Activated CD4-positive, alpha-beta T cell treated with anti-CD3 and anti-CD28 coated beads, Interleukin-2, Interleukin-6, amounts not matched to agents 100 ng/mL and 50 ng/mL, durations not matched to agents 16 hours and 8 hours (primary cell): ENCODE results near the gene RAVER1.
A peak's percentile ranks its signal among the peaks of the same experiment; 100 is the strongest.
"Not testable (repeated sequence)": the region's sequence is repeated elsewhere in the genome, so short reads cannot be mapped to it uniquely, and the experiment has no call there.

Experiments
- DNase-seq: peaks from one replicate; pipeline ENCODE4 v3.0.0-alpha.2; 2020

RAVER1 gene

DNA sequence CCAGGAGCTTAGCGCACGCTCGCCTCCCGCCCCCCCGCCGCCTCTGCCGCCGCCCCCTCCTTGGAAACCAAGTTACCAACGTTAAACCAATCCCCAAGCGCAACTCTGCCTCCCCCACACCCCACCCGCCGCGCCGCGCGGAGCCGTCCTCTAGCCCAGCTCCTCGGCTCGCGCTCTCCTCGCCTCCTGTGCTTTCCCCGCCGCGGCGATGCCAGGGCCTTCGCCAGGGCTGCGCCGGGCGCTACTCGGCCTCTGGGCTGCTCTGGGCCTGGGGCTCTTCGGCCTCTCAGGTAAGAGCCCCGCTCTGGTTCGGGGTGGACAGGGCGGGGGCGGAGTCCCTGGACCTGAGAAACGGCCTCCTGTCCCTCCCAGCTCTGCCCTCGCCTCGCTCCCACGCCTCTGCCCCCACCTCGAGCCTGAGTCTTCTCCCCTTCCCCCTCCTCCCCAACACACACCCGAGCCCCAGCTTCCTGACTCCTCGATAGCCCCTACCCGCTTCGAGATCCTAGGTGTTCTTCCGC is 43.4 kb downstream of the RAVER1 start, which contains the start of gene ICAM5:
ICAM5 (plus strand) TSS at position 117 of the 521 bp plus-strand sequence; CDS start at position 209, 92 bp downstream.
- peak; percentile 32 for DNase-seq

DNA sequence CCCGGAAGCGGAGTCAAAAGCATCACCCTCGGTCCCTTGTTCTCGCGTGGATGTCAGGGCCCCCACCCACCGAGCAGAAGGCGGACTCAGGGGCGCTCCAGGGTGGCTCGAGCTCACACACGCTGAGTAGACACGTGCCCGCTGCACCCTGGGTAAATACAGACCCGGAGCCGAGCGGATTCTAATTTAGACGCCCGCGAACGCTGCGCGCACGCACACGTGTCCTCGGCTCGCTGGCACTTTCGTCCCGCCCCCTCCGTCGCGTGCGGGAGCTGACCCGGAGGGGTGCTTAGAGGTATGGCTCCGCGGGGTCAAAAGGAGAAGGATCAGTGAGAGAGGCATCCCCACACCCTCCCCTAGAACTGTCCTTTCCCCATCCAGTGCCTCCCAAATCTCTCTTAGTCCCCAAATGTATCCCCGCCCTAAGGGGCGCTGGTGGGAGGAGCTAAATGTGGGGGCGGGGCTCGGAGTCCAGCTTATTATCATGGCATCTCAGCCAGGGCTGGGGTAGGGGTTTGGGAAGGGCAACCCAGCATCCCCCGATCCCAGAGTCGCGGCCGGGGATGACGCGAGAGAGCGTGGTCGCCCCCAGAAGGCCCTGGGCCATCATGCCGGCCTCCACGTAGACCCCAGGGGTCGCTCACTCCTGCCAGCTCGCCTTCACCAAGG is 44.0 kb downstream of the RAVER1 start:
- peak; percentile 78 for DNase-seq

DNA sequence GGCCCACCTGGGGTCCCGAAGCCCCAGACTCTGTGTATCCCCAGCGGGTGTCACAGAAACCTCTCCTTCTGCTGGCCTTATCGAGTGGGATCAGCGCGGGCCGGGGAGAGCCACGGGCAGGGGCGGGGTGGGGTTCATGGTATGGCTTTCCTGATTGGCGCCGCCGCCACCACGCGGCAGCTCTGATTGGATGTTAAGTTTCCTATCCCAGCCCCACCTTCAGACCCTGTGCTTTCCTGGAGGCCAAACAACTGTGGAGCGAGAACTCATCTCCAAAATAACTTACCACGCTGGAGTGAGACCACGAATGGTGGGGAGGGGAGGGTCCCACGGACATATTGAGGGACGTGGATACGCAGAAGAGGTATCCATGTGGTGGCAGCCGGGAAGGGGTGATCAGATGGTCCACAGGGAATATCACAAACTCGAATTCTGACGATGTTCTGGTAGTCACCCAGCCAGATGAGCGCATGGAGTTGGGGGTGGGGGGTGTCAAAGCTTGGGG is 44.6 kb downstream of the RAVER1 start:
- DNase-seq: peak; percentile 66

DNA sequence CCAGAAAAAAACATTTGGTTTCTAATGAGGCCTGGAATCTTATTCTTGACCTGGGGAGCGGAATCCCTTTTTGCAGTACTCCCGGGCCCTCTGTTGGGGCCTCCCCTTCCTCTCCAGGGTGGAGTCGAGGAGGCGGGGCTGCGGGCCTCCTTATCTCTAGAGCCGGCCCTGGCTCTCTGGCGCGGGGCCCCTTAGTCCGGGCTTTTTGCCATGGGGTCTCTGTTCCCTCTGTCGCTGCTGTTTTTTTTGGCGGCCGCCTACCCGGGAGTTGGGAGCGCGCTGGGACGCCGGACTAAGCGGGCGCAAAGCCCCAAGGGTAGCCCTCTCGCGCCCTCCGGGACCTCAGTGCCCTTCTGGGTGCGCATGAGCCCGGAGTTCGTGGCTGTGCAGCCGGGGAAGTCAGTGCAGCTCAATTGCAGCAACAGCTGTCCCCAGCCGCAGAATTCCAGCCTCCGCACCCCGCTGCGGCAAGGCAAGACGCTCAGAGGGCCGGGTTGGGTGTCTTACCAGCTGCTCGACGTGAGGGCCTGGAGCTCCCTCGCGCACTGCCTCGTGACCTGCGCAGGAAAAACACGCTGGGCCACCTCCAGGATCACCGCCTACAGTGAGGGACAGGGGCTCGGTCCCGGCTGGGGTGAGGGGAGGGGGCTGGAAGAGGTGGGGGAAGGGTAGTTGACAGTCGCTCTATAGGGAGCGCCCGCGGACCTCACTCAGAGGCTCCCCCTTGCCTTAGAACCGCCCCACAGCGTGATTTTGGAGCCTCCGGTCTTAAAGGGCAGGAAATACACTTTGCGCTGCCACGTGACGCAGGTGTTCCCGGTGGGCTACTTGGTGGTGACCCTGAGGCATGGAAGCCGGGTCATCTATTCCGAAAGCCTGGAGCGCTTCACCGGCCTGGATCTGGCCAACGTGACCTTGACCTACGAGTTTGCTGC is 46.3 kb downstream of the RAVER1 start, which contains the start of gene ICAM4:
ICAM4 (plus strand) TSS at position 153 of the 935 bp plus-strand sequence; CDS start at position 211, 58 bp downstream.
- DNase-seq: peak; percentile 55

DNA sequence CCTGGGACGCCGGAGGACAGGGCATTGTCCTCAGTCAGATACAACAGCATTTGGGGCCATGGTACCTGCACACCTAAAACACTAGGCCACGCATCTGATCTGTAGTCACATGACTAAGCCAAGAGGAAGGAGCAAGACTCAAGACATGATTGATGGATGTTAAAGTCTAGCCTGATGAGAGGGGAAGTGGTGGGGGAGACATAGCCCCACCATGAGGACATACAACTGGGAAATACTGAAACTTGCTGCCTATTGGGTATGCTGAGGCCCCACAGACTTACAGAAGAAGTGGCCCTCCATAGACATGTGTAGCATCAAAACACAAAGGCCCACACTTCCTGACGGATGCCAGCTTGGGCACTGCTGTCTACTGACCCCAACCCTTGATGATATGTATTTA is 47.9 kb downstream of the RAVER1 start:
- DNase-seq: no peak

DNA sequence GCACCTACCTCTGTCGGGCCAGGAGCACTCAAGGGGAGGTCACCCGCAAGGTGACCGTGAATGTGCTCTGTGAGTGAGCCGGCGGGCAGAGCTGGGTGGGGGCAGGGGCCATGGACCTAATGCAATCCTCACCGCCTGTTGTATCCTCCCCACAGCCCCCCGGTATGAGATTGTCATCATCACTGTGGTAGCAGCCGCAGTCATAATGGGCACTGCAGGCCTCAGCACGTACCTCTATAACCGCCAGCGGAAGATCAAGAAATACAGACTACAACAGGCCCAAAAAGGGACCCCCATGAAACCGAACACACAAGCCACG is 48.4 kb downstream of the RAVER1 start:
- DNase-seq: no peak

DNA sequence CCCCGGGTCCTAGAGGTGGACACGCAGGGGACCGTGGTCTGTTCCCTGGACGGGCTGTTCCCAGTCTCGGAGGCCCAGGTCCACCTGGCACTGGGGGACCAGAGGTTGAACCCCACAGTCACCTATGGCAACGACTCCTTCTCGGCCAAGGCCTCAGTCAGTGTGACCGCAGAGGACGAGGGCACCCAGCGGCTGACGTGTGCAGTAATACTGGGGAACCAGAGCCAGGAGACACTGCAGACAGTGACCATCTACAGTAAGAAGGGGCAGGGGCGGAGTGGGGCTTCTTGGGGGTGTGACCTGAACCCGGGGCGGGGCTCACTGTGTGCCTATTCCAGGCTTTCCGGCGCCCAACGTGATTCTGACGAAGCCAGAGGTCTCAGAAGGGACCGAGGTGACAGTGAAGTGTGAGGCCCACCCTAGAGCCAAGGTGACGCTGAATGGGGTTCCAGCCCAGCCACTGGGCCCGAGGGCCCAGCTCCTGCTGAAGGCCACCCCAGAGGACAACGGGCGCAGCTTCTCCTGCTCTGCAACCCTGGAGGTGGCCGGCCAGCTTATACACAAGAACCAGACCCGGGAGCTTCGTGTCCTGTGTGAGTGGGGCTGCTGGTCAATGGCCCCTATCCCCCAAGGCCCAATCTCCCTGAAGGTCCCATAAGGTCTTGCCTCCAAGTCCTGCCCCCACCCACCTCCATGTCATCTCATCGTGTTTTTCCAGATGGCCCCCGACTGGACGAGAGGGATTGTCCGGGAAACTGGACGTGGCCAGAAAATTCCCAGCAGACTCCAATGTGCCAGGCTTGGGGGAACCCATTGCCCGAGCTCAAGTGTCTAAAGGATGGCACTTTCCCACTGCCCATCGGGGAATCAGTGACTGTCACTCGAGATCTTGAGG is 49.0 kb downstream of the RAVER1 start:
- no peak for DNase-seq

DNA sequence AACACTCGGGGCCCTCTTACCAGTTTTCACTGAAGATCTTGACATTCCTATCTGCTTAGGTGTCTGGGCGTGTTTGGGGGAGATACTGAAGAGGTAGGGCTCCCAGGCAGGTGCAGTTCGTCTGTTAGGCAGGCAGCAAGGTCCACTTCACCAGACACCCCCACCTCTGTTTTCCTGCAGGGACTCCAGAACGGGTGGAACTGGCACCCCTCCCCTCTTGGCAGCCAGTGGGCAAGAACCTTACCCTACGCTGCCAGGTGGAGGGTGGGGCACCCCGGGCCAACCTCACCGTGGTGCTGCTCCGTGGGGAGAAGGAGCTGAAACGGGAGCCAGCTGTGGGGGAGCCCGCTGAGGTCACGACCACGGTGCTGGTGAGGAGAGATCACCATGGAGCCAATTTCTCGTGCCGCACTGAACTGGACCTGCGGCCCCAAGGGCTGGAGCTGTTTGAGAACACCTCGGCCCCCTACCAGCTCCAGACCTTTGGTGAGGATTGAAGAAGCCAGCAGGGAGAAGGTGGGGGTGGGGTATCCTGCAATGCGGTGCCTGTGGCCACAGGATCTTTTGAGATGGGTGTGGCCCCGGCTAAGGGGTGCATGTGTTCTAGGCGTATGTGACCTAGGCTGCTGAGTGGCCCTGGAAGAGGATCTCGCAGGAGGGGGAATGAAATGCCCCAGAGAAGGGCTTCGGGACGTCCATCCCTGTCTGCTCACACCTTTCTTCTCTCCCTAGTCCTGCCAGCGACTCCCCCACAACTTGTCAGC is 49.8 kb downstream of the RAVER1 start:
- DNase-seq: no peak

DNA sequence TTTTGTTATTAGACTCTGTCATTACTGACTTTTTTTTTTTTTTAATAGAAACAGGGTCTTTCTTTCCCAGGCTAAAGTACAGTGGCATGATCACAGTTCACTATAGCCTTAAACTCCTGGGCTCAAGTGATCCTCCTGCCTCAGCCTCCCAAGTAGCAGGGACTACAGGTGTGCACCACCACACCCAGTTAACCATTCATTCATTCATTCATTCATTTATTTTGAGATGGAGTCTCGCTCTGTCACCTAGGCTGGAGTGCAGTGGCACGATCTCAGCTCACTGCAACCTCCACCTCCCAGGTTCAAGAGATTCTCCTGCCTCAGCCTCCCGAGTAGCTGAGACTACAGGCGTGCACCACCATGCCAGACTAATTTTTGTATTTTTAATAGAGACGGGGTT is 51.3 kb downstream of the RAVER1 start:
- DNase-seq: not testable (repeated sequence)

DNA sequence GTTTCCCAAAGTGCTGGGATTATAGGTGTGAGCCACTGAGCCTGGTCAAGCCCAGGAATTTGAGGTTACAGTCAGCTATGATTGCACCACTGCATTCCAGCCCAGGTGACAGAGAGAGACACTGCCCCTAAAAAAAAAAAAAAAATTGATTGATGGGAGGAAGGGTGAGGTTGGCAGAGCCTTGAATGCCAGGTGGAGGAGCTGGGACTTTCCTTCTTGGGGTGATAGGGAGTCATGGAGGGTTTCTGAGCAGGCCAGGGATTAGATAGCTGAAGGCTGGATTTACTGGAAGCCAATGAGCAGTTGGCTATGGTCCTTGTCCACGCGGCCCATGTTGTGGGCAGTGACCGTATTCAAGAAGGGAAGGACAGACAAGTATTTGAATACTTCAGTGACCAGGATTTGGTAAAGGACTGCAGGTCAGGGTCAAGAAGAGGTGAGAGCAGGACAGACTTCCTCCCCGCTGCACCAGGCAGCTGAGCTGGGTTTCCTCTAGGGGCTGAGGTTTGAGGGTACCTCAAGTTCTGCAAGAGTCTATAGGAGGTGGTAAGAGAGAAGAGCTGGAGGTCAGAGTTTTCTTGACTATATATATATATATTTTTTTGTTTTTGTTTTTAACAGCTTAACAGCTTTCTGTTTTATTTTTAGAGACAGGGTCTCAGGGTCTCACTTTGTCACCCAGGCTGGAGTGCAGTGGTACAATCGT is 53.4 kb downstream of the RAVER1 start:
- no peak for DNase-seq

DNA sequence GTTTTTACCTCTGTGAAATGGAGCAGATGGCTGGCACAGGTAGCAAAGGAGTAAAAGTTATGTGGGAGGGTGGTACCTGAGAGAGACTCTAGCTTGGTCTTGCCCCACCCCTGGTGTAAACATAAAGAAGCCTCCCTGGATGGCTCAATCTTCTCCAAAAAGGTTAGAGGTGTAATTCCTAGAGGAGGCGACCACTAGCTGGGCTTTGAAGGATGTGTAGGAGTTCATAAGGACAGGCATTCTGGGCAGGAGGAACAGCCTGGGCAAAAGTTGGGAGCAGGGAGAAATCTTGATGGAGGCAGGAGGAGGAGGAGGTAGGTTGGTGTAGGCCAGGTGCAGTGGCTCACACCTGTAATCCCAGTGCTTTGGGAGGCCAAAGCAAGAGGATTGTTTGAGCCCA is 54.4 kb downstream of the RAVER1 start:
- DNase-seq: no peak

DNA sequence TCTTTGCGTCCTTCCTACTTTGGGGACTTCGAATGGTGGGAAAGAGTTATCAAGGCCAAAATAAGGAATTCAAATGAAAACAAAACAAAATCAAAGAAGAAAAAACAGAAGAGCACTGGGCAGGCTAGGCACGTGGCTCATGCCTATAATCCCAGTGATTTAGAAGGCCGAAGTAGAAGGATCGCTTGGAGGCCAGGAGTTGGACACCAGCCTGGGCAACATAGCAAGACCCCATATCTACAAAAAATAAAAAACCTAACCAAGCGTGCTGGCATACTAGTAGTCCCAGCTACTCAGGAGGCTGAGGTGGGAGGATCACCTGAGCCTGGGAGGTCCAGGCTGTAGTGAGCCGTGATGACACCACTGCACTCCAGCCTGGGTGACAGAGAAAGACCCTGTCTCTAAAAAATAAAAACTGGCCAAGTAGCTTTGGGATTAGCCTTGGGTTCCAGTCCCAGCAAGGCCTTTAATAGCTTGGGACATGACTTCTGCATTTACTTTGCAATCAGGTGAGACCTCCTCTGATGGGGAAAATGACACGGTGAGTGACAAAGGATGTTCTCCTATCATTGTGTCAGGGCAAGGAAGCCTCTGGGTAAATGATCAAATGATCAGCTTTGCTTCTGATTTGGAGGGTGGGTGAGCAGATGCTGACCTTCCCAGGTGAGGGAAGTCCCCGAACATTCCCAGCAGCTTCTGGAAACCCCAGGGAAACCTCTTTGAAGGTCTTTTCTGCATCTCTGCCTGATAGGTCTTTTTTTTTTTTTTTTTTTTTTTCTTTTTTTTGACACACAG is 55.3 kb downstream of the RAVER1 start:
- no peak for DNase-seq

DNA sequence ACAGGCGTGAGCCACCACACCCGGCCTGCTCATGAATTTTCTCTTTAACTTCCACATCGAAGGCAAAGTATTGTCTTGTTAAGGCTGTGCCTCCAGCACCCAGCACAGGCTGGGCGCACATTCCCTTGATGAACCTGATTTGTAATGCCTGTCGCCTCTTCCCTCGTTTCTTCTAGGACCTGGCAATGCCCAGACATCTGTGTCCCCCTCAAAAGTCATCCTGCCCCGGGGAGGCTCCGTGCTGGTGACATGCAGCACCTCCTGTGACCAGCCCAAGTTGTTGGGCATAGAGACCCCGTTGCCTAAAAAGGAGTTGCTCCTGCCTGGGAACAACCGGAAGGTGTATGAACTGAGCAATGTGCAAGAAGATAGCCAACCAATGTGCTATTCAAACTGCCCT is 58.7 kb downstream of the RAVER1 start:
- no peak for DNase-seq

DNA sequence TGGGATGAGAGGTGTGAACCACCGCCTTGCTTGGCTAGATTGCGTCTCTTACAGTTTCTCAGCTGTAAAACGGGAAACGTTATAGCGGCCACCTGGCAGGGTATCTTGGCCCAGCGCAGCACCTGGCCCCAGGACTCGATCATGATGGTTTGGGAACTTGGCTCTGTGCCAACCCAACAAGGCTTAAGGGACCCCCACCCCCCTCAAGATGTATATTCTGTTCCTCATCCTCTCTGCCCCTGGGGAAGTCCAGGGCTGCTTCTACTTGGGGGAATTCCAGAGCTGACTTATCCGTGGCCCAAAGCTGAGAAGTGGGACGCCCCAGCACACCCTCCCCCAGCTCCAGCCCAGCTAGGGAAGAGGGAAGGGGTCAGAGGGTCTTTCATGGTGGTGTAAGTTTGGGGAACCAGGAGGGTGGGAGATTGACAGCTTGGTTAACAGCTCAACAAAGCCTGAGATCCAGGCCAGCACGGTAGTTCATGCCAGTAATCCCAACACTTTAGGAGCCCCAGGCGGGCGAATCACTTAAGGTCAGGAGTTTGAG is 61.7 kb downstream of the RAVER1 start:
- DNase-seq: peak; percentile 53

DNA sequence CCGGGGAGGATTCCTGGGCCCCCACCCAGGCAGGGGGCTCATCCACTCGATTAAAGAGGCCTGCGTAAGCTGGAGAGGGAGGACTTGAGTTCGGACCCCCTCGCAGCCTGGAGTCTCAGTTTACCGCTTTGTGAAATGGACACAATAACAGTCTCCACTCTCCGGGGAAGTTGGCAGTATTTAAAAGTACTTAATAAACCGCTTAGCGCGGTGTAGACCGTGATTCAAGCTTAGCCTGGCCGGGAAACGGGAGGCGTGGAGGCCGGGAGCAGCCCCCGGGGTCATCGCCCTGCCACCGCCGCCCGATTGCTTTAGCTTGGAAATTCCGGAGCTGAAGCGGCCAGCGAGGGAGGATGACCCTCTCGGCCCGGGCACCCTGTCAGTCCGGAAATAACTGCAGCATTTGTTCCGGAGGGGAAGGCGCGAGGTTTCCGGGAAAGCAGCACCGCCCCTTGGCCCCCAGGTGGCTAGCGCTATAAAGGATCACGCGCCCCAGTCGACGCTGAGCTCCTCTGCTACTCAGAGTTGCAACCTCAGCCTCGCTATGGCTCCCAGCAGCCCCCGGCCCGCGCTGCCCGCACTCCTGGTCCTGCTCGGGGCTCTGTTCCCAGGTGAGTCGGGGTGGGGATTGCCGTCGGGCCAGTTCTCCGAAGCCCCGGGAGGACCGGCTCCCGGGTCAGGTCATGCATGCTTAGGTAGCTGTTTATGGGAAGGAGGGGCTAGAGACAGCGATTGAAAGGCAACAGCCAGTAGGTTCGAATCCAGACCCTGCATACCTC is 62.5 kb downstream of the RAVER1 start, which contains the start of gene ICAM1:
ICAM1 (plus strand) TSS at position 505 of the 779 bp plus-strand sequence; CDS start at position 545, 40 bp downstream.
- DNase-seq: peak; percentile 91

DNA sequence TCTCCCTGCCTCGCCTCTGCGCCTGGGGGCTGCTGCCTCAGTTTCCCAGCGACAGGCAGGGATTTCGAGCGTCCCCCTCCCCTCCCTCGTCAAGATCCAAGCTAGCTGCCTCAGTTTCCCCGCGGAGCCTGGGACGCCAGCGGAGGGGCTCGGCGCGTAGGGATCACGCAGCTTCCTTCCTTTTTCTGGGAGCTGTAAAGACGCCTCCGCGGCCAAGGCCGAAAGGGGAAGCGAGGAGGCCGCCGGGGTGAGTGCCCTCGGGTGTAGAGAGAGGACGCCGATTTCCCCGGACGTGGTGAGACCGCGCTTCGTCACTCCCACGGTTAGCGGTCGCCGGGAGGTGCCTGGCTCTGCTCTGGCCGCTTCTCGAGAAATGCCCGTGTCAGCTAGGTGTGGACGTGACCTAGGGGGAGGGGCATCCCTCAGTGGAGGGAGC is 63.1 kb downstream of the RAVER1 start:
- peak; percentile 87 for DNase-seq

DNA sequence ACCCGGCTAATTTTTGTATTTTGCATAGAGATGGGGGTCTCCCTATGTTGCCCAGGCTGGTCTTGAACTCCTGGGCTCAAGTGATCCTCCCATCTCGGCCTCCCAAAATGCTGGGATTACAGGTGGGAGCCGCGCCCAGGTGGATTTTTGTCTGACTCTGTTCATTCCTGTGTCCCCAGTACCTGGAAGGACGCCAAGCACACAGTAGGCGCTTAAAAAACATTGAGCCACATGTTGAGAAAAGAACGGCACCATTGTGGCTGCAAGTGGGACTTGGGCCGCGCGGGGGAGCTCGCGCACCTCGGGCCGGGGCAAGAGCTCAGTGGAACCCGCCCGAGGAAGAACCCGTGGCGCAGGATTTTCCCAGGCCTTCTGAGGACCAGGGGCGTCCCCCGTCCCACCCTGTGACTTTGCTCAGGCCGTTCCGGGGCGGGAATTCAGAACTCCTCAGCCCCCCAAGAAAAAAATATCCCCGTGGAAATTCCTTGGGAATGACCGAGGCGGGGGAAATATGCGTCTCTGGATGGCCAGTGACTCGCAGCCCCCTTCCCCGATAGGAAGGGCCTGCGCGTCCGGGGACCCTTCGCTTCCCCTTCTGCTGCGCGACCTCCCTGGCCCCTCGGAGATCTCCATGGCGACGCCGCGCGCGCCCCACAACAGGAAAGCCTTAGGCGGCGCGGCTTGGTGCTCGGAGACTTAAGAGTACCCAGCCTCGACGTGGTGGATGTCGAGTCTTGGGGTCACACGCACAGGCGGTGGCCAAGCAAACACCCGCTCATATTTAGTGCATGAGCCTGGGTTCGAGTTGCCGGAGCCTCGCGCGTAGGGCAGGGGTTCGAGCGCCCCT is 63.8 kb downstream of the RAVER1 start:
- DNase-seq: peak; percentile 93

DNA sequence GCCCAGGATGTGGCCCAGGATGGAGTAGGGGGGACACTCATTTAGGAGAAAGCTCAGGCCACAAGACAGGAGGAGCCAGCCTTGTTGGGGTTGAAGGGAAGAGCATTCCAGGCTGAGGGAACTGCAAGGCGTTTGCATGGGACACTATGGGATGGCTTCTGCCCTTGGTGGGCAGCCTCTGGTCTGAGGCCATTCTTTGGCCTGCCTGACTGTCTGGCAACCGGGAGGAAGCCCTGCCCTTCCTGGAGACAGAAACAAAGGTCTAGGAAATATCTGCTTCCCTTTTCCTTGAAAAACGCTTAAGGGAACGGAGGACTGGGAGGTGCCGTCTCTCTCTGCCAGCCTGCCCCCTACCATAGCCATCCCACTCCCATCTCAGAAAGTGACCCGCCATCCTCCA is 65.3 kb downstream of the RAVER1 start:
- no peak for DNase-seq
